NCI-H1417 (cell line): ENCODE measurements around the gene ZNF691.
"Not testable (repeated sequence)": the region's sequence is repeated elsewhere in the genome, so short reads cannot be mapped to it uniquely, and the experiment has no call there.

Source experiments
- DNase-seq, 3 experiments: peaks; one replicate each; lab custom pipeline; 2025; lab: John Stamatoyannopoulos, UW

ZNF691 gene

DNA sequence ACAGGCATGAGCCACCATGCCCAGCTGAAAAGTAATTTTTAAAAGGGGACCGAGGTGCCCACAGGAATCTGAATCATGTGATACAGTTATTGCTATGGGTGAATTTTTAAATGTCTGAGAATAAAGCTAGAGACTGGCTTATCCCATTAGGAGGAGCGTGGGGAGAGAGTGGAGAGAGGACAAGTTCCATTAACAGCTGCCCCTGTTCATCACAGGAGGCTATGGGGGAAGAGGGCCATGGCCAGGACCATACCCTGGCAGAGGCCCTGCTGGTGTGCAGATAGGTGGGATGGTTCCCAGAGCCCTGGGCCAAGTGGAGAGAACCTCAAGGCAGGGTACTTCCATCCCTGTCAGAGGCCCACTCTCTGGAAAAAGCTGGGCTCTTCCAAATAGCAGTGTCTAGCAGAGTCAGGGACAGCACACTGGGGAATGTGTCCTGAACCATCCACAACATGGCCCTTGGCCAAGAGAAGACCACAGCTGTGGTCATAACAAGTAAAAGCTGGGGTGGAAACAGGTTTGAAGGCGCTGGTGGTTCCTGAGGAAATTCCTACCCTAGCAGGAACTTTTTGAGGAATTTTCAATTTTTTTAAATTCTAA is 13.7 kb upstream of the ZNF691 start:
- DNase-seq, result no peak

DNA sequence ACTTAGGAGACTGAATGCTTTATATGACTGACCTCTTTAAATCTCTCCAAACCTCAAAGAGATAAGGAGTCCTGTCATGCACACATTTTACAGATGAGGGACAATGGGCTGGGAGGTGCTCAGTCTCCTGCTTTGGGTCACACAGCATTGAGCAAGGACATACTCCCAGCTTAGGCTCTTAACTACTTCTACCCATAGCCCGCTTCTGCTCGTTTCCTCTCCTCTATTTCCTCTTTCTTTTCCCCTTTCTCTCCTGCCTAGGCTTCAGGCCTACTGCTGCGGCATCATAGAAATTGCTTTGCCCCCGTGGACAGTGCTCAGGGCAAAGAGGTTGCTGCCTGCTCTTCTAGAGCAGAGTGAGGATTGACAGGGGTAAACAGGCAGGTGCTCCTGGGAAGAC is 12.4 kb upstream of the ZNF691 start:
- no peak for DNase-seq

DNA sequence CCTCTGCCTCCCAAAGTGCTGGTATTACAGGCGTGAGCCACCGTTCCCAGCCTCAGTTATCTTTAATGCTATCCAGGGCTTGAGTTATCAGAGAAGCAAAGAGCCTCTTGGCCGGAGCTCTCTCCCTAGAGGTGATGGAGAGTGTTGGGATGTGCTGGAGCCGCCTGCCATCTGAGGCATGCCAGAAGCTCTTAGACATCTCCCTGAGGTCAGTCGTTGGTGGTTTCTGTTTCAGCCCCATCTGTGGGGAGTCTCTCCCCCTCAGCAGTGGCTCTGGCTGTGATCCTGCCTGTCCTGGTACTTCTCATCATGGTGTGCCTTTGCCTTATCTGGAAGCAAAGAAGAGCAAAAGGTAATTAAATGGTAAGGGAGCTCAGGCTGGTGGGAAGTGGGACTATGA is 11.6 kb upstream of the ZNF691 start:
- DNase-seq, result no peak

DNA sequence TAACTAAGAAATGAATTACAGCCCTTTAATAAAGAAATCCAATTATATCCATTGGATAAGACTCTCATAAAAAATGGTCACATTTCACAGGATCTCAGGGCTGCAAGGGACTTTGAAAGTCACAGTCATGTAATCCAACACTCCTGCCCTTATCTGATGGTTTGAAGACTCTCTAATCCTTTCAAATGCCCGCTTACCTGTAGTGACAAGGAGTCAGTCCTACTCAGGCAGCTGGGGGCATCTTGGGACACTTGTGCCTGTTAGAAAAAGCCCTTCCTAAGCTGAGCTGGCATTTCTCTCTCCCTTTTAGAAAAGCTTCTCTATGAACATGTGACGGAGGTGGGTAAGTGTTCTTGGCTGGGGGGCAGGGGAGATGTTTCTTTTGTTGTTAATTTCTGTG is 11.0 kb upstream of the ZNF691 start:
- no peak for DNase-seq

DNA sequence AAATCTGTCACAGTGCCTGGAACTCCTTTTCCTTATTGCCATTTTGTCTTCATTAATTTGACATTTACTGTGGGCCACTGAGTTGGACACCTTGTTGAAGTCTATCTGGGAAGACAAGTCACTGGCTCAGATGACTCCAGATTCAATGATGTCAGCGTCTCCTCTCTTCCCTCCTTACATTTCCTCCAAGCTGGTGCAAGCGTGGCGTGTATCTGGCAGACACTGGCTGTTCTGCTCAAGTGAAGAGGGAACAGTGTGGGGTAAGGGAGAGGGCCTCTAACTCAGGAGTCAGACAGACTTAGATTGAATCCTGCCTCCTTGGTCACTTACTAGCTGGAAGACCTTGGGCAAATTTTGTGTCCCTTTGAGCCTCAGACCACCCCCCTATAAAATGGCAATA is 8.7 kb upstream of the ZNF691 start:
- DNase-seq, result no peak

DNA sequence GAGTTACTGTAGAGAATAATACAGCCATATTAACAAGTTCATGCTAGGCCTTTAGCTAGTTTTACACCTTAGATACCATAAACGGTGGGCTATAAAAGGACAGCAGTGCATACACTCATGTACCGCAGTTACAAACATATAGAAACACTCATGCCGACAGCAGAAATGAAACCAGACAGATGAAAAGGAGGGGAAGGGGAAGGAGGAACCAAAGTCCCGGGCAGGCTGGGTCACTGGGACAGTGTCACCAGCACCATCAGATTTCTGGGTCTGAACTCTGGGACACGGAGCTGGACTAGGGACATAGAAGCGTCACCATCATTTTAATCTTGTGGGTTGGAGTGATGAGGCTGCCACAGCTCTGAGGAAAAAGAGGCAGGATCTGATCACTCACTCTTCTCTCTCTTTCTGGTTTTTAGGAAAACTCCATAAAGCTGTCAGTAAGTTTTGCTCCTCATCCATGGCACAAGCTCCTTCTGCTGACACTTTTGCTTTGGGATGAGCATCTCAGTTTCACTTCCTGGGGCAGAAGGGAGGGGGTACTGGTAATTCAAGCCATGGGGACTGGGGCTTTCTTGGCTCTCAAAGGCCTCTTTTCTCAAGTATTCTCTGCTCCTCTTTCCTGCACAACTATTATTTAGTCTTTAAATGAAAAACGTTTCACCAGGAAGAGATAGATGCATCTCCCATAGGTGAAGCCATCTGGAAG is 7.8 kb upstream of the ZNF691 start:
- DNase-seq, result no peak

DNA sequence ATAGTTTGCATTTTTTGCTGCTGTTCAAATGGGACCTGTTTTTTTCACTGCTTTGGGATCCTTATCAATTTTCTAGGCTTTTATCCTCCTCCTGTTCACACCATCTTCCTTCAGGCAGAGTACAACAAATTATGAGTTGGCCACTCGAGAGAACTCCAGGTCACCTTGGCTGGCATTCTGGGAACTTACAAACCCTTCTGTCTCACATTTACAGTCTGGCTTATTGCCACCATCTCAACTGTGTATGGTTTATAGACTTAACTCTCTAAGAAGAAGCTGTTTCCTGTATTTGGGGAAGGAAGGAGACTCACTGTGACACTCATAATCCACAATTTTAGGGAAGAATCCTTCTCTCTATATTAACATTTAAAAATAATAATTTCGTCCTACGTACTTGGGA is 5.4 kb upstream of the ZNF691 start:
- no peak for DNase-seq

DNA sequence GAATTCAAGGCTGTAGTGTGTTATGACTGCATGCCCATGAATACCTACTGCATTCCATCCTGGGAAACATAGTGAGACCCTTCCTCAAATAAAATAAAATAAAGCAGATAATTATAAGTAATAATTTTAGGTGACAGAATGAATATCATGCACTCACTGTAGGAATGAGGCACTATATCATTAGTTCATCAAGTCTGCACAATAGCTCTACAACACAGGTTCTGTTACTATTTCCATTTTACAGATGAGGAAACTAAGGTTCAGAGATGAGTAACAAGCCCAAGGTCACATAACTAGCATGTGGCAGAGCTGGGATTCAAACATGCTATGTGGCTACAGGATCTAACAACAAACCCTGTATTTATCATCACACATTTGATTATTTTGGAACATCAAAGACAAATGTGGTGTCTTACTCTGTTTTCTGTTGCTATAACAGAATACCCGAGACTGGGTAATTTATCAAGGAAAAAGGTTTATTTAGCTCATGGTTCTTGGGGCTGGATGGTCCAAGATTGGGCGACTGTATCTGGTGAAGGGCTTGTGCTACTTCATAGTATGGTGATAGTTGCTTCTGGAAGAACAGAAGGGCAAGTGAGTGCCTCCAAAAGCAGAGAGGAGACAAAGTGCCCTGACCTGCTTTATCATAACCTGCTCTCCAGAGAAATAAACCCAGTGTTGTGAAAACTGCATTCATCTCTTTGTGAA is 4.8 kb upstream of the ZNF691 start:
- no peak for DNase-seq

DNA sequence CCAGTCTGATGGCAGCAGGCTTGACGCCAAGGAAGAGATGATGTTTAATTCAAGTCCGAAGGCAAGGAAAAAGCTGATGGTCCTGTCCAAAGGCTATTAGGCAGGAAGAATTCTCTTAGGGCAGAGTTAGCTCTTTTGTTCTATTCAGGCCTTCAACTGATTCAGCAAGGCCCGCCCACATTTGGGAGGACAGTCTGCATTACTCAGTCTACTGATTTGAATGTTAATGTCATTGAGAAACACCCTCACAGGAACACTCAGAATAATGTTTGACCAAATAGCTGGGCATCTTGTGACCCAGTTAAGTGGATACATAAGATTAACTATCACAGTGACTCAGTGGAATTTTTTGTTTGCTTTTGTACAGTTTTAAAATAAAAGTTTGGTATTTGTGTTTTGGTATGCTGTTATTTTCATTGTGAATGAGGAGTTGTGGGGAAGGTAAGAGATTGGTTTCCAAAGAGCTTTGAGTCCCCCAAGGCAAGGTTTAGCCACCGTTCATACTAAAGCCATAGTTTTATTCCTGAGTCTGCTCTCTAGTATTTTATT is 1.7 kb upstream of the ZNF691 start:
- DNase-seq, result no peak

DNA sequence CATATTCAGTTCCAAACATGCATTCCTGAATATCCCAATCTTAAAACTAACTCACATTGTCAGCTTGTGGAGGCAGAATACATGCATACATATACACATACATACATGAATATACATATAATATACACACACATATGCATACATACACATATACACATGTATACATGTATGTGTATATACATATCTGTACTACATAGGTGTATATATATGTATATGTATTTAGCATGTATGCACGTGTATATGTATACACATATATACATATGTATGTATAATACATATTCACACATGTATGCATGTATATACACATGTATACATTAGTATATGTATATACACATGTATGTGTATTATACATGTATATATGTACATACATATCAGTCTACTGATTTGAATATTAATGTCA is 1.2 kb upstream of the ZNF691 start:
- no peak for DNase-seq

DNA sequence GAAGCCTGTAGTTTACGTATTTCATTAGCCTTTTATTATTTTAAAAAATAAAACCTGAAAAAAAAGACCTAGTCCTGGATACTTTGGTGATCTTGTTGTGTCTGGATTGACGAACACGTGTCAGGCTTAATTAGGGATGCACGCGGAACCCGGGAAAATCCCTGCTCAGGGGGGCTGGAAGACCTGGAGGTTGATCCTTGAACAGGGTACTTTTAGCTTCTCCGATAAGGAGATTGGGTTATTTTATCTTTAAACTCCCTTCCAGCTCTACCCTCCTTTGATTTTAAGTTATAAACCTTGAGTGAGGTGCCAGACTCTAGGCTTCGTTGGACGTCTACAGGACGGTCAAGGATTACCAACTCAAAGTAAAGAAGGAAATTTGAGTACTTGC is 552 bp upstream of the ZNF691 start:
- DNase-seq, result no peak

DNA sequence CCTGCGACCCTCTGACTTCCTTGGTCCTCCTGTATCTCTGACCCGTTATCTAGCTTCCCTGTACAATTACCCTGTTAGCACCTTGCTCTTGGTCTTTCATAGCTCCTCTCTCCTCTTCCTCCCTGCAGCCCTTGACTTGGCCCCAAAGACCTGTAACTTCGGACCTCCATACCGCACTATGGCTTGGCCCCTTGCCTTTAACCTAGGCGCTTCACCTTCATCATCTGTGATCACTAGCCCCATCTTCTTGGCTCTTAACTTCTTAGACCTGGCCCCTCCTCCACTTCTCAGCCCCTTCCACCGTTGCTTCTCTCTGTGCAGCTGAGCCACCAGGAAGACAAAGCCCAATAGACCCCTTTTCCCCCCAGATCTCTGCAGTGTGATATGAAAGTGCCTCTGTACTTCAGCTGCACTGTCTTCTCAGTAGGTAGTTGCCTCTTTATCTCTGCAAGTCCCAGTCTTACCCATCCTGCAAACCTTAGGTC is 740 bp downstream of the ZNF691 start:
- no peak for DNase-seq

DNA sequence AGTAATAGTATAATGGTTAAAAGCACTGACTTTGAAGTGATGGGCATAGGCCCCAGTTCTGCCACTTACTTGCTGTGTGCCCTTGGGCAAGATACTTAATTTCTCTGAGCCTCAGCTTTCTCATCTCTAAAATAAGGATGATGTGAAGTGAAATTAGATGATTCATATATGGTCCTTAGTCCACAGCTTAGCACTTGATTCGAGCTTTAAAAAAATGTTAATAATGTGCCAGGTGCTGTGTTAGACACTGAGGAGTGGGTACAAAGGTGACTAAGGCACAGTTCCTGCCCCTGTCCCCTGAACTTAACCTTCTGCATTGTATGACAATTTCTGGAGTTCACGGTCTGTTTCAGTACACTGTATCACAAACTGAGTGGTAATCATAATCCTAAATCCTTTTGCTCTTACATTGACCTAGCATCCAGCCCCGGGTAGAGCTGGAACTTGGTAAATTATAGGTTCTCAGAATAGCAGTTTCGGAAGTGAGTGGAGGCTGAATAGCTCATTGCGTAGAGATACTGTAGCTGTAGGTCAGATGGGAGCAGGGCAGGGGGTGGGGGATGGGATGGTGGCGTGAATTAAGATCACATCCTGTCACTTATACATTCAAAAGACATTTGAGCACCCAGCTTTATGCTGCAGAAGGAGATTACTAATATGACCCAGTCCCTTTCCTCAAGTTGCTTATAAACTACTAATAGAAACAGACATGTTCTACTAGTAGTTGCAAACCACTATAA is 1.5 kb downstream of the ZNF691 start:
- no peak for DNase-seq

DNA sequence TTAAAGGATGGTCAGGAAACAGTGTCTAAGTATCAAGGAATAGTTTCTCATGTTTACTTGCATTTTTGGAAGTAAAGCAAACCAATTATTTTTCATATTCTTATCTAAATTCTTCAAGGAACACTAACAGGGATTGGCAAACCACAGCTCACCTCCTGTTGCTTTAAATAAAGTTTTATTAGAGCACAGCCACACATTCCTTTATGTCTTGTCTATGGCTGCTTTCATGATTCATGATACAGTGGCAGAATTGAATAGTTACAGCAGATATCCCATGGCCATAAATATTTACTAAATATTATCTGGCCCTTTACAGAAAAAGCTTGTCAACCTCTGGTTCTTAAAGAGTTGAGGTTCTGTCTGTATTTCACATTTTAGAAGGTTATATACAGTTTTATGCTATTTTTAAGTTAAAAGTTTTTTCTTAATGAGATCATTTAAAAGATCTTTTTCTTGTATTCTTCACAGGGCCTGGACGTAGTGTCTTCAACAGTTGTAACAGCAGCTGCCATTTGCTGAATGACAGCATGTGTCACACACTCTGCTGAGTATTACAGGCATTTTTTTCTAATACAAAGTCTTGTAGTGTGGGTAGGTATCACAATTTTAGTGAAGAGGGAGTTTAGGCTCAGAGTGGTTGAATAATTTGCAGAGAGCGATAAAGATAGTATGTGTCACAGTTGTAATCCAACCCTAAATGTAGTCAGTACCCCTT is 2.6 kb downstream of the ZNF691 start:
- DNase-seq, result no peak

DNA sequence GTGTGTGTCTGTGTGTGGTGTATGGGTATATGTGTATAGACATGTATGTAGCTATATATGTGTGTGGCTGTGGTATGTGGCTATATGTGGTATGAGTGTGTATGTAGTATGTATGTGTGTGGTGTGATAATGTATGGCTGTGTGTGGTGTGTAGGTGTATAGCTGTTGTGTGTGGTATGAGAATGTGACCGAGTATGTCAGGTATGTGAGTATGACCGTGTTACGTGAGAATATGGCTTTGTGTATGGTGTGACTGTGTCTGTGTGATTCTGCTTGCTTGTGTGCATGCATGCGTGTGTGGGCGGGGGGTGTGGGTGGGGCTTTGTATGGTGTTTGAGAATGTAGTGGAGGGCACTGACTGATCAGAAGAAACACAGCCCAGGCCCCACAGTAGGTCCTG is 3.5 kb downstream of the ZNF691 start:
- no peak for DNase-seq

DNA sequence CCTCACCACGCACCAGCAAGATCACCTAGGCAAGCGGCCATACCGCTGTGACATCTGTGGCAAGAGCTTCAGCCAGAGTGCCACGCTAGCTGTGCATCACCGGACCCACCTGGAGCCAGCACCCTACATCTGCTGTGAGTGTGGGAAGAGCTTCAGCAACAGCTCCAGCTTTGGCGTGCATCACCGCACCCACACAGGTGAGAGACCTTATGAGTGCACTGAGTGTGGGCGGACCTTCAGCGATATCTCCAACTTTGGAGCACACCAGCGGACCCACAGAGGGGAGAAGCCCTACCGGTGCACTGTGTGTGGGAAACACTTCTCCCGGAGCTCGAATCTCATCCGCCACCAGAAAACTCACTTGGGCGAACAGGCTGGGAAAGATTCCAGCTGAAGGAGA is 5.0 kb downstream of the ZNF691 start:
- DNase-seq, result no peak

DNA sequence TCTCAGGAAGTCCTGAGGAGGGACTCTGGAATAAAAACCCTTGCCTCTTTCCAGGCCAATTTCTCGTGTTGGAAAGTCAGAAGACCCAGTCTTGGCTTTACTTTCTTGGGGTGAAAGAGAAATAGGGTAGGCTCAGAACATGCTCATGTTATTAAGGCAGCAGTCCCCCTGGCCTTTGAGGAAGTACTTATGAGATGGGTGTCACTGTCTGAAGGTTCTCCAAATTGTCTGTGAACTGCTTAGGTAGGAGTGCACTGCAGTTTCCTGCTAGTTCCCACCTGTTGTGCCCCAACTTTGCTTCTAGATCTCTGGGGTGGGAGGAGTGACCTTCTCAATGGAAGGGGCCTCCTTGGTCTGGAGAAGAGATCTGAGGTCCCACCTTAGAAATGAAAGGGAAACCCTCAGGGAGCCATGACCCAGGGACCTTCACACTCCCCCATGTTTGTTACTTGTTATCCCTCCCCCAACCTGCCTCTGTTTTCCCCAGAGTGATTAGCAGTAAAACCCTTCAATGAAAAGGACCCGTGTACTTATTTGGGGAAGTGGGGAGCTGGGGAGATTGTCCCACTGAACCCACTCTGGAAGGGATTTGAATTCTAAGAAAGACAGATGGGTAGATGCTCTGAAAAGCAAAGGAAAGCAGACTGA is 5.7 kb downstream of the ZNF691 start:
- no peak for DNase-seq

DNA sequence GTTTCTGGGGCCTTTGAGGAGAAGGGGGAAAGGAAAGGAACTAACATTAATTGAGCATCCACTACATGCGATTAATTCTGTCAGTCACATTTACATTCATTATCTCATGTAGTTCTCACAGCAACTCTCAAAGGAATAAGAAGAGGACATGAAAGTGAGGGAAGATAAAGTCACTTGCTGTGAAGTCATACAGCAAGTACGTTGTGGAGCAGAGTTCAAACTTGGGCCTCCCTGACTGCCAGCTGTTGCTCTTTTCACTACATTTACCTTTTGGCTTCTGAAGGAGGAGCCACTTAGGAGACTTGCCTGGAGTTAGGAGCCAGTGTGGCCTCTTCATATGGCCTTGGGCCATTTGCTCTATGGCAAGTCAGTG is 6.2 kb downstream of the ZNF691 start:
- DNase-seq, result no peak

DNA sequence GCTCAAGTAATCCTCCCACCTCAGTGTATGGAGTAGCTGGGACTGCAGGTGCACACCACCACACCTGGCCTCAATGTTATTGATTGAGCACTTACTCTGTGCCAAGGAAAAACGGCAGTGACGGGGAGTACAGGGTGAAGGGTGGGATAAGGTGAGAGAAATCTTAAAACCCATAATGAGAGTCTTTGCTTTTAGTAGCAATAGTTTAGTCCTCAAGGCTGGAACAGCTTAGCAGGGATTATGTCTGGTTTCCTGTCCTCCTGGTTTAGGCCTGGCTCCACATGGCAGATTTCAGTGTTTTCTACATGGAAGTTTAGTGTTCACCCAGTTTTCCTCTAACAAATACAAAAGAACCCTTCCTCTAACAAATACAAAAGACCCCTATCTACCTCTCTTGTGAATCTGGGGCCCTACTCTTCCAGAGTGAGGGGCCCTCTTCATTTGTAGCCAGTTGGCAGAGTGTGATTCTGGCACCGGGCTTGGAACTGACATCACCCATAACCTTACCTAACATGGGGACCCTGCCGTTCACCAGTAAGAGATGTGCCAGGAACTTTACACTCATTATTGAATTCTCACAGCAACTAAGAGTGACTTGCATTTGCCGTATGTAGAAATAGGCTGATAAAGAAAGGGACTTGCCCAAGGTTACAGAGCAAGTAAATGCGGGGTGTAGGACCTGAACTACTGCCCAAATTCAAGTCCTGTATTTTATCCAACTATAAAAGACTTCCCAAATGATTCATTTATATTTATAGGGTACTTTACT is 6.9 kb downstream of the ZNF691 start:
- DNase-seq, result no peak

DNA sequence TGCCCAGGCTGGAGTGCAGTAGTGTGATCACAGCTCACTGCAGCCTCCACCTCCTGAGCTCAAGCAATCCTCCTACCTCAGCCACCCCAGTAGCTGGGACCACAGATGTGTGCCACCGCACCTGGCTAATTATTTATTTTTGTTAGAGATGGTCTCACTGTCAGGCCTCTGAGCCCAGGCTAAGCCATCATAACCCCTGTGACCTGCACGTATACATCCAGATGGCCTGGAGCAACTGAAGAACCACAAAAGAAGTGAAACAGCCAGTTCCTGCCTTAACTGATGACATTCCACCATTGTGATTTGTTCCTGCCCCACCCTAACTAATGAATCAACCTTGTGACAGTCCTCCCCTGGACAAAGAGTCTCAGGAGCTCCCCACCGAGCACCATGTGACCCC is 10.1 kb downstream of the ZNF691 start:
- not testable (repeated sequence) for DNase-seq

DNA sequence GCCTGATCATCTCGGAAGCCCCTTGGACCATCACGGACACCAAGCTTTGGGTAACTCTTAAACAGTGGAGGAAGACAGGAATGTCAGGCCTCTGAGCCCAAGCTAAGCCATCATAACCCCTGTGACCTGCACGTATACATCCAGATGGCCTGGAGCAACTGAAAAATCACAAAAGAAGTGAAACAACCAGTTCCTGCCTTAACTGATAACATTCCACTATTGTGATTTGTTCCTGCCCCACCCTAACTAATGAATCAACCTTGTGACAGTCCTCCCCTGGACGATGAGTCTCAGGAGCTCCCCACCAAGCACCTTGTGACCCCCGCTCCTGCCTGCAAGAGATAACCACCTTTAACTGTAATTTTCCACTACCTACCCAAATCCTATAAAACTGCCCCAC is 13.0 kb downstream of the ZNF691 start:
- not testable (repeated sequence) for DNase-seq
